ENCODE data around the gene WDR45B. TPM values are rescaled to one million over a fixed set of nuclear protein-coding genes. Genes with fewer than 3 reads are reported as not detected.
"Not testable (repeated sequence)": the region's sequence is repeated elsewhere in the genome, so short reads cannot be mapped to it uniquely, and the experiment has no call there.

WDR45B gene
- polyA plus RNA-seq, 1 experiment: 105 TPM

DNA sequence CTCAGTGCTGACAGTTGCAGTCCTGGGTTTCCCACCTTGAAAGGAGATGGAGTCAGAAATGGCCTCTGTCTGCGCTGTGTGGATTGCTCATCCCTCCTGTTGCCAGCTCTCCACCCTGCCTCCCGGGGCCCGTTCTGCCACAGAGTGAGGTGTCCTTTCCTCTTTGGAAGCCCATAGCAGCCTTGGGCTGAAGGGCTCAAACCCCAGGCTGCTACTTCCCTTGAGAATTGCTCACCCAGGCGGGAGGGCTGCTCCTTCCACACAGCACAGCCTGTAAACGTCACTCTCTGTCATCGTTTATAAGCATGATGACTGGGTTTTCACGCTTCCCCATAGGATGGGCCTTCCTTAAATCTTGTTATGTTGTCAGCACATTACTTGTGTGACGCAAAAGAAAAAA is 66.0 kb downstream of the WDR45B start:
- H3K27me3 ChIP-seq (ENCODE audit: control insufficient read depth, insufficient read depth, low read length): no peaks in the 10 kb centered on the region
- no peak for DNase-seq (ENCODE audit: low read depth, low spot score)
- TF ChIP-seq, protein P1, sequence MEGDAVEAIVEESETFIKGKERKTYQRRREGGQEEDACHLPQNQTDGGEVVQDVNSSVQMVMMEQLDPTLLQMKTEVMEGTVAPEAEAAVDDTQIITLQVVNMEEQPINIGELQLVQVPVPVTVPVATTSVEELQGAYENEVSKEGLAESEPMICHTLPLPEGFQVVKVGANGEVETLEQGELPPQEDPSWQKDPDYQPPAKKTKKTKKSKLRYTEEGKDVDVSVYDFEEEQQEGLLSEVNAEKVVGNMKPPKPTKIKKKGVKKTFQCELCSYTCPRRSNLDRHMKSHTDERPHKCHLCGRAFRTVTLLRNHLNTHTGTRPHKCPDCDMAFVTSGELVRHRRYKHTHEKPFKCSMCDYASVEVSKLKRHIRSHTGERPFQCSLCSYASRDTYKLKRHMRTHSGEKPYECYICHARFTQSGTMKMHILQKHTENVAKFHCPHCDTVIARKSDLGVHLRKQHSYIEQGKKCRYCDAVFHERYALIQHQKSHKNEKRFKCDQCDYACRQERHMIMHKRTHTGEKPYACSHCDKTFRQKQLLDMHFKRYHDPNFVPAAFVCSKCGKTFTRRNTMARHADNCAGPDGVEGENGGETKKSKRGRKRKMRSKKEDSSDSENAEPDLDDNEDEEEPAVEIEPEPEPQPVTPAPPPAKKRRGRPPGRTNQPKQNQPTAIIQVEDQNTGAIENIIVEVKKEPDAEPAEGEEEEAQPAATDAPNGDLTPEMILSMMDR (IDR thresholded peaks at IDR 0.05; ENCODE audit: low read depth, low read length): no peak
- H3K27ac ChIP-seq (ENCODE audit: low read depth, low read length): no peak overlapping the region
- ChIA-PET POLR2A (no interaction called here), CTCF (no interaction called here)
- no peak overlapping the region for H3K4me3 ChIP-seq (ENCODE audit: low read depth, low read length)
- no peaks in the 10 kb centered on the region; the same call in 1 of the 2 replicates for H3K9me3 ChIP-seq (ENCODE audit: control insufficient read depth, insufficient read depth, low read length)

GRCh38 chr17:82579969-82580368 is 68.3 kb downstream of the WDR45B start:
- ChIA-PET CTCF (interaction anchor here (2.0 kb wide), 1 partner anchor 25 kb away, joined by 7 read pairs; no protein-coding TSS in a partner anchor), POLR2A (interaction anchor here (0.7 kb wide), 1 partner anchor 73 kb away, joined by 3 read pairs; no protein-coding TSS in a partner anchor)
- not testable (repeated sequence) for H3K27ac ChIP-seq (ENCODE audit: low read depth, low read length); H3K27me3 ChIP-seq (ENCODE audit: control insufficient read depth, insufficient read depth, low read length); DNase-seq (ENCODE audit: low read depth, low spot score); H3K4me3 ChIP-seq (ENCODE audit: low read depth, low read length); H3K9me3 ChIP-seq (ENCODE audit: control insufficient read depth, insufficient read depth, low read length)

- Histone ChIP-seq H3K27me3 (ENCODE audit: control insufficient read depth, insufficient read depth, low read length) (no peaks in the 10 kb centered on the region), H3K4me3 (ENCODE audit: low read depth, low read length) (no peak overlapping the region), H3K27ac (ENCODE audit: low read depth, low read length) (no peak overlapping the region), H3K9me3 (ENCODE audit: control insufficient read depth, insufficient read depth, low read length) (no peaks in the 10 kb centered on the region)
- TF ChIP-seq, protein P1 (IDR thresholded peaks at IDR 0.05; ENCODE audit: low read depth, low read length): no peak
- POLR2A ChIA-PET: no interaction called here
- CTCF ChIA-PET: interaction anchor here (1.4 kb wide), 1 partner anchor 23 kb away, joined by 3 read pairs; no protein-coding TSS in a partner anchor
- DNase-seq (ENCODE audit: low read depth, low spot score): no peak
Observed at GRCh38 chr17:82577300-82577699, 70.9 kb downstream of the WDR45B start.

GRCh38 chr17:82575581-82576221 is 72.5 kb downstream of the WDR45B start:
- H3K27me3 ChIP-seq (ENCODE audit: control insufficient read depth, insufficient read depth, low read length); CTCF ChIA-PET; DNase-seq (ENCODE audit: low read depth, low spot score): not testable (repeated sequence)

DNA sequence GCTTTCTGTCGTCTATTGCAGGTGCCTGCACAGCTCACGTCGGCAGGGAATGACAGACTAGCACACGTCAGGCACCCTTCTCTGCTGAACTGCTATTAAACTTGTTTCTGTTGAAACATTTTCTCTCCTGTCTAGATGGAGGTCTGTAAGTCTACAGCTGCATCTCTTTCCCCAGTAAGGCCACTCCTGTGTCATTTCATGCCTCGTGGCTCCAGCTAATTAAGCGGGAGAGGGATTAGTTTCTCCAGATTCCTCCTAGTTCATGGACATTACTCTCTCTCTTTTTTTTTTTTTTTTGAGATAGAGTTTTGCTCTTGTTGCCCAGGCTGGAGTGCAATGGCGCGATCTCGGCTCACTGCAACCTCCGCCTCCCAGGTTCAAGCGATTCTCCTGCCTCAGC is 74.2 kb downstream of the WDR45B start:
- POLR2A ChIA-PET: no interaction called here
- H3K27ac ChIP-seq (ENCODE audit: low read depth, low read length): no peak overlapping the region
- TF ChIP-seq, protein P1 (IDR thresholded peaks at IDR 0.05; ENCODE audit: low read depth, low read length): no peak
- CTCF ChIA-PET: interaction anchor here (1.1 kb wide), 1 partner anchor 20 kb away, joined by 3 read pairs; no protein-coding TSS in a partner anchor
- H3K4me3 ChIP-seq (ENCODE audit: low read depth, low read length): no peak overlapping the region
- H3K27me3 ChIP-seq (ENCODE audit: control insufficient read depth, insufficient read depth, low read length): no peaks in the 10 kb centered on the region
- DNase-seq (ENCODE audit: low read depth, low spot score): no peak
- no peaks in the 10 kb centered on the region for H3K9me3 ChIP-seq (ENCODE audit: control insufficient read depth, insufficient read depth, low read length)

More at GRCh38 chr17:82575581-82576221, 72.5 kb downstream of the WDR45B start:
- H3K27ac ChIP-seq (ENCODE audit: low read depth, low read length); H3K4me3 ChIP-seq (ENCODE audit: low read depth, low read length); H3K9me3 ChIP-seq (ENCODE audit: control insufficient read depth, insufficient read depth, low read length); POLR2A ChIA-PET: not testable (repeated sequence)

DNA sequence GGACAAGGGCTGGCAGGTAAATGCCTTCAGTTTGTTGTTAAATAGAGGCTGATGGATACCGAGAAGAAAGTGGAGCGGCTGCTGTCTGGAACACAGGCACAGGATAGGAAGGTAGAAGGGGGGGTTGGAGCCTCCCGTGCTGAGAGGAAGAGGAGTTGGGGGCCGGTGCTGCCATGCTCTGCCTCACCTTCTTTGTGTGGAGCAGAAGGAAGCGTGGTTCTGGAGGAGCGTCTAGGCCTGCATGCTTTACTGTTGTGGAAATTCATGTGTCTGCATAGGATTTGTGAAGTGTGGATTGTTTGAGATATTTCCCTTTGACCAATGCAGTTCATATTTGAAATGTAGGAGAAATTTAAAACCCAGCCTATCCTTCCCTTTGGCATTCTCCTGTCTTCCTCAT is 76.4 kb downstream of the WDR45B start:
- H3K9me3 ChIP-seq (ENCODE audit: control insufficient read depth, insufficient read depth, low read length): no peaks in the 10 kb centered on the region
- H3K27me3 ChIP-seq (ENCODE audit: control insufficient read depth, insufficient read depth, low read length): no peaks in the 10 kb centered on the region
- ChIA-PET POLR2A (no interaction called here), CTCF (interaction anchor here (0.6 to 1.3 kb wide), 2 partner anchors 18 to 24 kb away, joined by 3 to 5 read pairs; no protein-coding TSS in a partner anchor)
- H3K27ac ChIP-seq (ENCODE audit: low read depth, low read length): no peak overlapping the region
- TF ChIP-seq, protein P1 (IDR thresholded peaks at IDR 0.05; ENCODE audit: low read depth, low read length): no peak
- H3K4me3 ChIP-seq (ENCODE audit: low read depth, low read length): no peak overlapping the region
- no peak for DNase-seq (ENCODE audit: low read depth, low spot score)

Measured in AG04450 (cell line).